CD4-positive, alpha-beta T cell treated with Interferon gamma for 1 hour (primary cell): ENCODE data around the gene HNRNPU.

Experiments used
- DNase-seq: peaks from one replicate; pipeline ENCODE4 v3.0.0-alpha.2; 2020

The HNRNPU gene

GRCh38 chr1:244800821-244801220, 63.5 kb downstream of the HNRNPU start:
- DNase-seq = no peak
